Measurements from ENCODE around the gene FAM180A.
"Not testable (repeated sequence)": the region's sequence is repeated elsewhere in the genome, so short reads cannot be mapped to it uniquely, and the experiment has no call there.

Gene FAM180A

DNA sequence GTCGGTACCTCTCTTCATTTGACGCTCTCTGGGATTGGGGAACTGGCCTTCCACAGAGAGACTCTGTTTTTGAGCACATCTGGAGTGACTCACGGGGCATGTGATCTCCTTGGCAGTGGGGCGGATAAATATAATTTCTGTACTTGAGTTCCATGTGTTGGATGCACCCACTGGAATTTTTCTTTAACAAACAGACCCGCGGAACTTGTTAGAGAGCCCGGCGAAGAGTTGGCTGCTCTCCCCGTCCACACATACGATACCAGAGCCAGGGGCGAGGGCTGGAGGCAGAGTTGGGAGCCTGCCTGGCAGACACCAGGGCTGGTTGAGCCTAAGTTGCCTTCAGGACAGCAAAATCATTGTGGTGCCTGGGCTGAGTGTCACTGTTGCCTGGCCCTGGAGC, at the start of gene FAM180A:
FAM180A (minus strand) TSS at position 44 of the 400 bp plus-strand sequence. CDS start 233 bp downstream, outside the sequence.
- no peak for DNase-seq (ENCODE audit: low read depth, low spot score)

DNA sequence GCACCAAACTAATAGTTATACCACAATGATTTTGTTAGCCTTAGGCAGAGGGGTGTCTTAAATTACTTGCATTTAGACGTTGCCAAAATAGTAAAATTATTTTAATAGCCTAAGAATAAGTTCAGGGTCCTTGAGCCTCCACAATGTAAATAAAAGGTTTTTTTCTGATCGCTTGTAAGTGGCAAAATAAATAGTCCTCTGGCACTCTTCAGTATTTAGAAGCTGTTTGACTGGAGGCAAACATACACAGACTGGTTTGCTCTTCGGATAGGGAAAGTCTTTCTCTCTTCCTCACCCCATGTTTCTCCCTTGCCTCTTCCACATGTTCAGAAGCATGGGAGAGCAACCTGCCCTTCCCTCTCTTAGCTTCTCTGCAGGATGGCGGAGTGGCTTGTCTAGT, 49.5 kb upstream of the FAM180A start:
- no peak for DNase-seq (ENCODE audit: low read depth, low spot score)

DNA sequence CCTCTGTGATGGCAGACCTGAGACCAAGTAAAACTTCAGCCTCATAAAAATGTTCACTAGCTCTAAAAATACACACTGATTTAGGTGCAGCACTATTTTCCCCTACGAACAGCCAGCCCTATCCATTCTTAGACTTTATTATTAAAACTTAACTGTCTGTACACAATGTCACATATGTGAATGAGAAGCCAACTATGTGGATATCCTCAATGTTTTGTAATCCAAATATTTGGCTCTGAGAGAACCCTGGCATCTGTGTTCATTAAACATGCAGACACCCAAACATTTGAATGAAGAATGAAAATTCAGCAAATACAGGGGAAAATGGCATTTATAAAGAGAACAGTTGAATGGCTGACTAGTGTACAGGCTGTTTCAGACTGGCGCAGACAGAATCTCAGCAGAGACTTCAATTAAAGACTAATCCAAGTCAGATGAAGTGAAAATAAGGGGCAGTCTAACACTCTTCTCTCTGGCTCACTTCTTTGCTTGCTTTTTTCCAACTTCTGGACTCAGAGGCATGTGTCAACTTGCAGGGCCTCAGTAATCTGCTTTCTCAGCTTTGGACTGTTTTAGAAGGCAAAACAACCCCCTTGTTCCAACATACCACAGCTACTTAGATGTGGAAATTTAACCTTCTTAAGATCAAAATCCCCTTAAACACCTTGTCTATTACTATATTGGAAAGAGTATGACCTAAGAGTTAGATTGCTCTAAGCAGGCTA, 47.4 kb upstream of the FAM180A start:
- DNase-seq (ENCODE audit: low read depth, low spot score), result no peak

DNA sequence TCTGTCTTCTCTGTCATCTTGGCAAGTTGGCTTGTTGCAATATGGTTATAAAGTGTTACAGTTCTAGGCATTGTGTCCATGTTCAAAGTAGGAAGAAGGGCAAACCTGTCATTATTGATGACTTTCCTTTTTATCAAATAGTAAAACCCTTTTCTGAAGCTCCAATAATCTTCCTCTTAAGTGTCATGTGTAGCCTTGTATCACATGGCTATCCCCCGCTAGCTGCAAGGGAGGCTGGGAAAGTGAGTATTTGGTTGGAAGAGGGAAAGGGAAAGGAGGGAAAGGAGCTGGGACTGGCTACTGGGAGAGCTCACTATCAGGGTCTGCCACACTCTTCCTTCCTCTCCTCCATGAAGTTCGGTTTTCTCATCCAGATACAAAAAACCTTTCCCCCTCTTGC, 45.2 kb upstream of the FAM180A start:
- no peak for DNase-seq (ENCODE audit: low read depth, low spot score)

DNA sequence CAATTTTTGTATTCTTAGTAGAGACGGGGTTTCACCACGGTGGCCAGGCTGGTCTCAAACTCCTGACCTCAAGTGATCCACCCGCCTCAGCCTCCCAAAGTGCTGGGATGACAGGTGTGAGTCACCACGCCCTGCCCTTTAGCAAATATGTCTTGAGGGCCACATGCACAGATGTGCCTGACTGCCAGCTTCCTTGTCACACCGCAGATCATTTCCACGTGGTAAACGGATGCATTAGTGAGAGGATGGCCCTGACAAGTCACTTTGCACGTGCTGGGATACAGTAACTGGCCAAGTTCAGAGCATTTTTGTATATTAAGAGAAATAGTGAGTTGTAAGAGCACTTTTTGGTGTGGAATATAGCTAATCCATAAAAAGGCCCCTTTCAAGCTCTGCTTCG, 44.3 kb upstream of the FAM180A start:
- DNase-seq (ENCODE audit: low read depth, low spot score), result no peak

DNA sequence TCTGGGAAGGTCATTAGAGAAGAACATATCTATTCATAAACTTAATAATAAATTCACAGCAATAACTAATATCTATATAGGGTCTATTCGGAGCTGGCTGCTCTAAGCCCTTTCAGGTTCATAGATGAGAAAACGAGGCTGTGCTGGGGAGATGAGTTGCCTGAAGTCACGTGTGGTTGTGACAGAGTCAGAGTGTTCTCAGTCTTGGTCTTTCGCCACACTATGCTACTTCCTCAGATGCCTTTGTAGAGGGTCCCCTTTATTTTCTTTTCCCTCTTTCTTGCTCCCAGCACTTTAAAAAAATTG, 43.7 kb upstream of the FAM180A start:
- DNase-seq (ENCODE audit: low read depth, low spot score), result no peak

DNA sequence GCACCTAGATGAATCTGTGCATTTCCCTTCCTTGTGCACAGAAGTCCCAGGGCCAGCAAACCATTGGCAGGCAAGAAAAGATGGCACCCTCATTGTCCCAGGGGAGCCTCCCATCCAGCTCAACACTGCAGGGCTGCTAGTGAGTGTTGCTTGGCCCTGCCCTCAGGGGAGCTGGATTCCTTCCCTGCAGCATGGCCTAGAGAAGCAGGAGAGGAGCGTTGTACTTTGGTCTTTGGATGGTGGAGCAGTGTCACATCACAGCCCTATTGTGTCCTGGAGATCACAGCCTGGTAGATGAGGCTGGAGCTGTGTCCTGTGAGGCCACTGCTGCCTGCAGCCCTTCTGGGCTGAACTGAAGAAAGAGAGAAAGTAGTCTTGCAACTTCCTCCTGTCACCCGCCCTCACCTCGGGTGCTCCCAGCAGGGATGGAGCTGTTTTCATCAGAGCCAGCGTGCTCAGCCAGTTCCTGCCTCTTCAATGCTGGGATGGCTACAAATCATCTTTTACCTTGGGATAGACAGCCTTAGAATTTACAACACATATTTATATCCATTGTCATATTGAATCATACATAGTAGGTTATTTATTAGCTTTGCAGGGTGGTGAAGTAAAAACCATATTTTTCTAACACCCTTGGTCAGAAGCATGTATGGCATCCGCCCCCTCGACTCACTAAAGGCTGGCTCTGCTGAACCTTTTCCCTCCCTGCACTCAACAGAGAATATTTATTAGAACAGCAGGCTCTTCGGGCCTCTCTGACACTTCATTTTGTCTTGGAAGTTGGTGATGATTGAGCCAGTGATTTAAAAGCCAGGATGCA, 43.1 kb upstream of the FAM180A start:
- DNase-seq (ENCODE audit: low read depth, low spot score), result no peak

DNA sequence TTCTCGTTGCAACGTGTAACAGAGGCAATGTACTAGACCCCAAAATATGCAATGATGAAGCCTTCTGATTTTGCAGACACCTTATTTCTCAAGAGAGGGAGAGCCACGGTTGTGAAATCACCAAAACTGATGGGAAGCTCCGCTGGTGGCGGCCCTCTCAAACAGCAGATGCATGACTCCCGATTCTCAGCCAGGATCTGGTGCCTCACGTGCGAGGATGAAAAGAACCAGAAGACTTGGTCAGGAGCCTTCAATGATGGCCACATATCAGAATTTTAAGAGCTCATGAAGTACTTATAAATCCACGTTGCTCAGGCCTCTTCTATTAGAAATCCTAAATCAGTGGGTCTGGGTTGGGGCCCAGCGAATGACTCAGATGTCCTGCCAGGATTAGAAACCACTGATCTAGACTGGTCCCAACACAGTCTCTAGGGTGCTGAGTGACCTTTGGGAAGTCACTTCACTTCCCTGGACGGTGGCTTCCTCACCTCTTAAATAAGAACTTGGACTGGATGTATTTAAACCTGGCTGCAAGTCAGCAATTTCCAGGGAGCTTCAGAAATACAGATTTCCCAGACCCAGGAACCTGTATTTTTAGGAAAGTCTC, 41.9 kb upstream of the FAM180A start:
- DNase-seq (ENCODE audit: low read depth, low spot score), result no peak

DNA sequence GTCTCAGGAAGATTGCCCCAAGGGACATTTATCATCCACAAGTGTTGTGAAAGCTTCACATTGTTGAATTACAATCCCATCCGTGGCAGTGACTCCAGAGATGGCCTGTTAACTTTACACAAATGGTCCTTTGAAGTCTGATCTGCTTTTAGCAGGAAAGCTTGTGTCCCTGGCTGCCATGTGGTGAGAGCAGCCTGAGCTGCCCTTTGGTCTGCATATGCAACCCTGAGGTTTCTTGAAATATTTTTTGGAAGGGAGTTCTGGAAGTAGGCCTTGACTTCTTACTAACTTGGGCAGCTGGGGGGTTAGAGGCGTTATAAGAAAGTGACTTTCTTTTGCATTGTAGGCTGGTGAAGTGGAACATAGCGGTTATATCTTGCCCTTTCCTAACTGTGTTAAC, 41.3 kb upstream of the FAM180A start:
- DNase-seq (ENCODE audit: low read depth, low spot score), result no peak

DNA sequence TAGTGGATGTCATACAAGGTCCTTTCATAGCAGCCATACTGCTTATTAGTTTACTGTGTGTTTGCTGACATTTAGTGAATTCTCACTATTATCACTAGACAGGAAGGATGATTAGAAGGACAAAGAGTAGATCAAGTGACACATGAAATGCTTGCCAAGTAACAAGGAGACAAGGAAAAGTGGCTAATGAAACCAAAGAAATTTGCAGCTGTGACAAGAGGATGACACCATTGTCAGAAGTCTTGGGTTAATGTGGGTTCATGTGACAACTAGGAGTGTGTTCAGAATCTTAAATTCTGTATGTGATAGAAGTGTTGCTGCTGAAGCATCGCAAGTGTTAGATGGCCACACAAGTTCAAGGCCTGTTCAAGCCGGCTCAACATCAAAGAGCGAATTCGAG, 40.8 kb upstream of the FAM180A start:
- no peak for DNase-seq (ENCODE audit: low read depth, low spot score)

DNA sequence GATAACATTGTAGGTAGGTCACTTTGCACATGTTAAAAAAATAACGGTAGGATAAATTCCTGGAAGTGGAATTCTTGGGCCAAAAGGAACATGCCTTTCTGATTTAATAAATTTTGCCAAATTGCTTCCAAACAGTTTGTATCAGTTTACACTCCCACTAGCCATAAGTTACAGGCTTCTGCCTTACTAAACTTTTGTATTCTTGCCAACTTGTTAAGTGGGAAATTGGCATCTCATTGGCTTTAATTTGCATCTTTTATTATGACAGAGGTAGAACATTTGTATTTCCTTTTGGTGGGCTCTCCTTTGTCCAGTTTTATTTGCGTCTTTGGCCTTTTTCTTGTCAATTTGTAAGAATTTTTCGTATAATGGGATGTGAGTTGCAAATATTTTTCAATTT, 38.3 kb upstream of the FAM180A start:
- no peak for DNase-seq (ENCODE audit: low read depth, low spot score)

DNA sequence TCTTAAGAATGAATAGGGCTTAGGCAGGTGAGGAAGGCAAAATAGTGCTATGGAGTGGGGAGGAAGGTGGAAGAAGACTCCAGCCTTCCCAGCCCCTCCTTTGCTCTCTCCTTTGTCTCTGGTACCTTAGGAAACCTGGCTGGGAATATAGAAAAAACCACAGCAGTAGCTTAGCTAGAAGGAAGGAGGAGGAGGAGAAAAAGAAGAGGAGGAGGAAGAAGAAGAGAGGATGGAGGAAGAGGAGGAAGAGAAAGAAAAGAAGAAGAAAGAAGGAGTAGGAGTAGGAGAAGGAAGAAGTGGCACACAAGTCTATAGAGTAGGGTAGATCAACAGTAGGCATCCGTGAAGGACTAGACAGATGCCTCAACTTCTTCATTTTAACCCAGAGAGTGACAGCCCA, 36.5 kb upstream of the FAM180A start:
- no peak for DNase-seq (ENCODE audit: low read depth, low spot score)

DNA sequence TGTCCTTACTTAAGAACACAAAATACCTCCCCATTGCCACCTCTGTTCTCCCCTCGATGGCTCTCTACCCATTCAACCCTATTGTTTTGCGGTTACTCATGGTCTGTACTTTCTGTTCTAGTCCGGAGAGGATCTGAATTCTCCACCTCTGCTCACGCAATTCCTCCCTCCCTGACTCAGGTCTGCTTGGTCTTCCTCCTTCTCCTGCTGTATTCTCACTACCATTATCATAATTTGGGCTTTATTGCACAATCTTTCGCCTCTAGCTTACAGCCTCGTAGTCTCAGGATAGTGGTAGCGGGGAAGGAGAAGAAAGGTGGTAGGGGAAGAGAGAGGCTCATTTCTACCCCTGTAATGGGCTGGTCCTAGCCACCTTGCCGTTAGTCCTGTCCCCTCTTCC, 35.4 kb upstream of the FAM180A start:
- DNase-seq (ENCODE audit: low read depth, low spot score), result no peak

DNA sequence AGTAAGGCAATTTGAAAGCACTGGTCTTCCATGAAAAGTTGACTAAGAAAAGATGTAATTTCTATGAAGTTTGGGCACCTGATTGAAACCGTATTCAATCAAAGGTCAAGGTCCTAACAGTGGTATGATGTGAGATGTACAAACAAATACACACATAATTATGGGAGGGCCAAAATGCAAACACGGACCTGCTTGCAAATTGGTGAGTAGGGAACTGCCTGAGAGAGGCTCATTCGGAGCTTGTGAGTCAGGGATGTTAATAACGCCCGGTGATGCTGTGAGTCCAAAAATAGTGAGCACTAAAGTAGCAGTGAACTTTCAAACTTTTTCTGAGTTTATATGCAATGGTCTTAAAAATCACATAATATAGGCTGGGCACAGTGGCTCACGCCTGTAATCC, 34.2 kb upstream of the FAM180A start:
- DNase-seq (ENCODE audit: low read depth, low spot score), result no peak

DNA sequence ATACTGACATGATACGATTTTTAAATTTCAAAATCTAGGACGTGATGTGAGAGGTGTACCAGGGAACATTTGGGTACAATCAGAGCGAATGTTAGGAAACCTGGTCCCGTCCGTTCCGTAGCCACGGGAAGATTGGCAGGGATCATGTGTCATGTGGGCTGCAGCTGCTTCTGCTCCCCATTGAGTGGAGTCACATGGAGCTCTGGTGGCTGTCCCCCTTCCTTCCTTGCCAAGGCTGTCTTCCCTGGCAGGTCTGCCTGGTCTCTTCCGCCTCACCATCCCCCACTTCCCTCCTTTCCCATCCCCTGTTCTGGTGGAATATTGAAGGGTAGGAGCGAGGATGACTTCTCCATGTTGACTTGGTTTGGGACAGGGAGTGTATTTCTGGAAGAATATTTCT, 33.8 kb upstream of the FAM180A start:
- no peak for DNase-seq (ENCODE audit: low read depth, low spot score)

DNA sequence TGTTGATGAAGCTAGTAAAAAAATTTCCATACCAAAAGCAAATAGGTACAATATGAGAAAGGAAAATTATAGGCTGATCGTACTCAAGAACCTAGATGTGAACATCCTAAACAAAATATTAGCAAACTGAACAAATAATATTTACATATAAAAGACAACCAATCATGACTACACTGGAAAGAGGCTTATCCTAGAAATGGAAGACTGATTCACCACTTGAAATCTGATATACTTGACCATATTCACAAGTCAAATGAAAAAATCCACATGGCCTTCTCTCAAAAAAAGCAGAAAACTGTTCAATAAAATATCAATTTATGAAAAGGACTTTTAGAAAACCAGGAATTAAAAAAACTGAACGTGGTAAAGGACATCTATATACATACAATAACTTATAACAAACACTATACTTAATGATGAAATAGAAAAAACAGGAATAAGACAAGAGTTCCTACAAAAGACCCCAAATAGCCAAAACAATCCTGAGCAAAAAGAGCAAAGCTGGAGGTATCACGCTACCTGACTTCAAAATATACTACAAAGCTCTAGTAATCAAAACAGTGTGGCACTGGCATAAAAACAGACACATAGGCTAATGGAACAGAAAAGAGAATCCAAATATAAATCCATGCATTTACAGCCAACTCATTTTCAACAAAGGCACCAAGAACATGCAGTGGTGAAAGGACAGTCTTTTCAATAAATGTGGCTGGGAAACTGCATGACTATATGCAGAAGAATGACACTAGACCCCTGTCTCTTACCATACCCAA, 29.2 kb upstream of the FAM180A start:
- DNase-seq (ENCODE audit: low read depth, low spot score), result no peak

DNA sequence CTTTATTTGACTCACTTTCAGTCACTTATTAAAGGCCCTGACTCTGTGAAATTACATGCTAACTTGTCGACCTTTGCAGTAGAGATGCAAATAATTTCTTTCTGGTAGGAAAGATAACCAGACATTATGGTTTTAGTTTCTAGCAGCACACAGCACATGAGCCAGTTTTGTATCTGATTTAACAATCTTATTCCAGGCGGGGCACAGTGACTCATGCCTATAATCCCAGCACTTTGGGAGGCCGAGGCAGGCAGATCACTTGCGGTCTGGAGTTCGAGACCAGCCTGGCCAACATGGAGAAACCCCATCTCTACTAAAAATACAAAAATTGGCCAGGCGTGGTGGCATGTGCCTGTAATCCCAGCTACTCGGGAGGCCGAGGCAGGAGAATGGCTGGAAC, 27.3 kb upstream of the FAM180A start:
- DNase-seq (ENCODE audit: low read depth, low spot score), result not testable (repeated sequence)

DNA sequence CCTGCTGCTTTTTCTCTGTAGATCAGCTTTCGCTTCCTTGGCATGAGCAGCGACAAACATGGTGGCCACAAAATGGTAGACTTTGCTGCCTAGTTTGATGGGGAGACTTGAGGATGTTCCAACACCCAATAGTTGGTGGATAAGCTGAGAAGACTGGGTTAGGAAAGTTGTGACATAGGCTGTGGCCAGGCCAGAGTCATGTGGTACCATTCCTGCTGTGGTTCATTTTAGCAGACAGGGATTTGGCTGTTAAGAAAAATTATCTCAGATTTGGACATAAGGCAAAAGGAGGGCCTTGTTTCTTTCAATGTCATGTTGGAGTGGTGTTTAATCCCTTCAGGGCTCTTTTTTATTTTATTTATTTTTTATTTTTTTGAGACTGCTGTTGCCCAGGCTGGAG, 26.6 kb upstream of the FAM180A start:
- no peak for DNase-seq (ENCODE audit: low read depth, low spot score)

DNA sequence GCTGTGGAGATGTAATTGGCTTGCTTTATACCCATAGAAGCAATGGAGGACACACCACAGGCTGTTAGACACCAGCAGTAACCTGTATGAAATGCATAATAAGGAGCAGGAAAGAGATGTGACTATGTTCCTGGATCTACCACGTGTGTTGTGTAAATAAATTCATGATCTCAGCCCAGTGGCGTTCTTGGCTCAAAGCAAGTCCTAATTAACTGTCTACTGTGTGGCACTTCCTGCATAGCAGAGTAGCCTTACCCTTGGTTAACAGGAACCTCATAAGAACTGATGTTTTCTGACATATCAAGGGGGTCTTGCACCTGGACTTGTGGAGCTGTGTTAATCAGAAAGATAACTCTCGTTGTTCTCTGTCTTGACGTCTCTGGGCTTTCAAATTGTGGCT, 25.7 kb upstream of the FAM180A start:
- DNase-seq (ENCODE audit: low read depth, low spot score), result no peak

DNA sequence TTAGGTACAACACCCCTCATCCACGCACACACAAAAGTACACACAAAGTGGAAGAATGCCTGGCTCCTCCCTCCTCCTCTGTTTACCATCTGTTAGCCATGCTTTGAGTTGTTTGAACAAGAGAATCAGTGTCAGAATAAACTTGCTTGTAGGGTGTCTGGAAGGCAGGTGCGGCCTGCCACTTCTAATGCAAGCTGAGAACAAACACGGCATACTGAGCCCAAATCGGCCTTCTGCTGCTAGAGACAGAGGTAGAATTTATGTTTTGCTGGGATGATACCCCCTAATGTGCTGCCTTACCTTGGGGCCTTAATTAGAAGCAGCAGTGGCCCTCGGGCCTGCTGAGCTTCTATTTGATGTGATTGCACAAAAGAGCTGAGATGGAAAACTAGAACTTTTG, 24.9 kb upstream of the FAM180A start:
- DNase-seq (ENCODE audit: low read depth, low spot score), result no peak

DNA sequence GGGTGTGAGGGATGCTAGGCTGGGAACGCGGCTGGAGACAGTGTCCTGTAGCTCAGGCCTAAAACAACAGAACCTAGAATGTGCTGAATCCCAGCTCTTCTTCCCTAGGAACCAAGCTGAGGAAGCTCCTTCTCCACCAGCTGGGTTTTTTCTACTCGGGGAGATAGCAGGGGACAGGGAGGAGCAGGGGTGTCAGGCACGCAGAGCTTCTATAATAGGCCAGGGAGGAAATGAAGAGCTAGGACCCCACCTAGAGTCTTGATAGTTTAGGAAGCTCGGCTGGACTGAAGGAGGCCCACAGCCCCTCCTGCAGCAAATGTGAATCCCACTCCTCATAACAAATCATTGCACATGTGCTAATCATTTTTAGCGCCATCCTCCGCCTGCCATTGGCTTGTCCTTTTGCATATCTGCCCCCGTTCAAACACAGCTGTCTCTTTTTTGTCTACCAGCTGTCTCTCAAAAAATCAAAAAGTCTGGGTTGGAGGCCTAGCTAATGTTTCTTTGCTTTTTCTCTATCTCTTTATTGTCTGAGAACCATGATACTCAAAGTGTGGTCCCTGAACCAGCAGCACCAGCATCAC, 24.1 kb upstream of the FAM180A start:
- DNase-seq (ENCODE audit: low read depth, low spot score), result no peak
